ENCODE results near the gene LRRC8E.
"Not testable (repeated sequence)": the region's sequence is repeated elsewhere in the genome, so short reads cannot be mapped to it uniquely, and the experiment has no call there.

The LRRC8E gene

GRCh38 chr19:7930030-7930429, 41.7 kb downstream of the LRRC8E start:
- not testable (repeated sequence) for H3K27ac ChIP-seq (ENCODE audit: low read depth, low read length); H2AK5ac ChIP-seq (ENCODE audit: low read length); H4K12ac ChIP-seq (ENCODE audit: low read depth, low read length); H3K18ac ChIP-seq (ENCODE audit: low read length); H3K14ac ChIP-seq (ENCODE audit: low read length); H4K91ac ChIP-seq (ENCODE audit: low read depth, low read length); H3K79me2 ChIP-seq (ENCODE audit: control insufficient read depth, insufficient read depth, low read length, poor library complexity); H3K4me3 ChIP-seq (ENCODE audit: low read depth, low read length); H3K79me1 ChIP-seq (ENCODE audit: low read length); H2BK5ac ChIP-seq (ENCODE audit: low read depth, low read length, poor library complexity); H3K9ac ChIP-seq (ENCODE audit: low read length); H3K9me3 ChIP-seq (ENCODE audit: insufficient read depth, low read depth, low read length); H2BK120ac ChIP-seq (ENCODE audit: insufficient read depth, low read length, poor library complexity); H3K23ac ChIP-seq (ENCODE audit: low read length); H4K8ac ChIP-seq (ENCODE audit: low read depth, low read length); H2BK12ac ChIP-seq (ENCODE audit: low read length); H2AFZ ChIP-seq (ENCODE audit: insufficient read depth, low read length, poor library complexity); H3K4ac ChIP-seq (ENCODE audit: low read depth, low read length); H3K27me3 ChIP-seq (ENCODE audit: insufficient read depth, low read length); H3K4me2 ChIP-seq (ENCODE audit: low read length)
- peaks cover 49 to 53% of the 10 kb centered on the region in 2 experiments for H3K36me3 ChIP-seq (ENCODE audit: control insufficient read depth in 1 of 2, insufficient read depth in 2 of 2, low read length in 2 of 2)
- WGBS (ENCODE audit: extremely low coverage, insufficient coverage, insufficient read length): no CpG with 5 or more reads among the region's 11 CpGs
- DNase-seq: peak; percentile 64 to 70
- peaks cover 8 to 11% of the 10 kb centered on the region in 2 experiments for H3K4me1 ChIP-seq (ENCODE audit: control insufficient read depth in 1 of 2, insufficient read depth in 2 of 2, low read length in 2 of 2)

- Histone ChIP-seq H3K14ac (ENCODE audit: low read length) (no peak overlapping the region), H4K12ac (ENCODE audit: low read depth, low read length) (no peak overlapping the region), H2BK12ac (ENCODE audit: low read length) (no peak overlapping the region), H3K4me1 (ENCODE audit: control insufficient read depth in 1 of 2, insufficient read depth in 2 of 2, low read length in 2 of 2) (peaks cover 8 to 11% of the 10 kb centered on the region in 2 experiments), H3K4ac (ENCODE audit: low read depth, low read length) (no peak overlapping the region), H2BK120ac (ENCODE audit: insufficient read depth, low read length, poor library complexity) (no peak overlapping the region), H3K79me2 (ENCODE audit: control insufficient read depth, insufficient read depth, low read length, poor library complexity) (no peaks in the 10 kb centered on the region), H3K9me3 (ENCODE audit: insufficient read depth, low read depth, low read length) (no peaks in the 10 kb centered on the region), H3K27me3 (ENCODE audit: insufficient read depth, low read length) (no peaks in the 10 kb centered on the region), H3K9ac (ENCODE audit: low read length) (no peak overlapping the region), H4K91ac (ENCODE audit: low read depth, low read length) (no peak overlapping the region), H3K23ac (ENCODE audit: low read length) (no peak overlapping the region), H3K79me1 (ENCODE audit: low read length) (peaks cover 2% of the 10 kb centered on the region), H3K4me2 (ENCODE audit: low read length) (no peak overlapping the region), H2AK5ac (ENCODE audit: low read length) (no peak overlapping the region), H3K4me3 (ENCODE audit: low read depth, low read length) (no peak overlapping the region), H3K18ac (ENCODE audit: low read length) (no peak overlapping the region), H2BK5ac (ENCODE audit: low read depth, low read length, poor library complexity) (no peak overlapping the region), H2AFZ (ENCODE audit: insufficient read depth, low read length, poor library complexity) (no peak overlapping the region), H3K36me3 (ENCODE audit: control insufficient read depth in 1 of 2, insufficient read depth in 2 of 2, low read length in 2 of 2) (peaks cover 55 to 59% of the 10 kb centered on the region in 2 experiments), H3K27ac (ENCODE audit: low read depth, low read length) (no peak overlapping the region), H4K8ac (ENCODE audit: low read depth, low read length) (no peak overlapping the region)
- no CpG with 5 or more reads among the region's 7 CpGs for WGBS (ENCODE audit: extremely low coverage, insufficient coverage, insufficient read length)
- no peak for DNase-seq
Measured at GRCh38 chr19:7930765-7931164, 42.5 kb downstream of the LRRC8E start.

GRCh38 chr19:7931221-7932061, 43.1 kb downstream of the LRRC8E start:
- H2AK5ac ChIP-seq (ENCODE audit: low read length): no peak overlapping the region
- no peak overlapping the region for H3K14ac ChIP-seq (ENCODE audit: low read length)
- no peaks in the 10 kb centered on the region for H3K27me3 ChIP-seq (ENCODE audit: insufficient read depth, low read length)
- no peaks in the 10 kb centered on the region for H3K79me2 ChIP-seq (ENCODE audit: control insufficient read depth, insufficient read depth, low read length, poor library complexity)
- no peak overlapping the region for H3K4me2 ChIP-seq (ENCODE audit: low read length)
- no peaks in the 10 kb centered on the region for H3K79me1 ChIP-seq (ENCODE audit: low read length)
- H3K9me3 ChIP-seq (ENCODE audit: insufficient read depth, low read depth, low read length): no peaks in the 10 kb centered on the region
- H3K4me3 ChIP-seq (ENCODE audit: low read depth, low read length): no peak overlapping the region
- H3K4ac ChIP-seq (ENCODE audit: low read depth, low read length): no peak overlapping the region
- no peak overlapping the region for H3K27ac ChIP-seq (ENCODE audit: low read depth, low read length)
- H2AFZ ChIP-seq (ENCODE audit: insufficient read depth, low read length, poor library complexity): no peak overlapping the region
- peaks cover 59 to 65% of the 10 kb centered on the region in 2 experiments for H3K36me3 ChIP-seq (ENCODE audit: control insufficient read depth in 1 of 2, insufficient read depth in 2 of 2, low read length in 2 of 2)
- H4K91ac ChIP-seq (ENCODE audit: low read depth, low read length): no peak overlapping the region
- no peak overlapping the region for H2BK120ac ChIP-seq (ENCODE audit: insufficient read depth, low read length, poor library complexity)
- no peak overlapping the region for H4K12ac ChIP-seq (ENCODE audit: low read depth, low read length)
- H3K9ac ChIP-seq (ENCODE audit: low read length): no peak overlapping the region
- no peak overlapping the region for H2BK5ac ChIP-seq (ENCODE audit: low read depth, low read length, poor library complexity)
- H3K23ac ChIP-seq (ENCODE audit: low read length): no peak overlapping the region
- DNase-seq: no peak
- H2BK12ac ChIP-seq (ENCODE audit: low read length): no peak overlapping the region
- H4K8ac ChIP-seq (ENCODE audit: low read depth, low read length): no peak overlapping the region
- H3K18ac ChIP-seq (ENCODE audit: low read length): no peak overlapping the region
- no CpG with 5 or more reads among the region's 36 CpGs for WGBS (ENCODE audit: extremely low coverage, insufficient coverage, insufficient read length)
- peaks cover 5 to 8% of the 10 kb centered on the region in 2 experiments for H3K4me1 ChIP-seq (ENCODE audit: control insufficient read depth in 1 of 2, insufficient read depth in 2 of 2, low read length in 2 of 2)

- H3K14ac ChIP-seq (ENCODE audit: low read length): no peak overlapping the region
- H4K8ac ChIP-seq (ENCODE audit: low read depth, low read length): no peak overlapping the region
- H3K36me3 ChIP-seq (ENCODE audit: control insufficient read depth in 1 of 2, insufficient read depth in 2 of 2, low read length in 2 of 2): peaks cover 64 to 69% of the 10 kb centered on the region in 2 experiments
- H3K27me3 ChIP-seq (ENCODE audit: insufficient read depth, low read length): no peaks in the 10 kb centered on the region
- no peak overlapping the region for H2BK12ac ChIP-seq (ENCODE audit: low read length)
- H3K79me2 ChIP-seq (ENCODE audit: control insufficient read depth, insufficient read depth, low read length, poor library complexity): no peaks in the 10 kb centered on the region
- H3K4me1 ChIP-seq (ENCODE audit: control insufficient read depth in 1 of 2, insufficient read depth in 2 of 2, low read length in 2 of 2): peaks cover 5 to 7% of the 10 kb centered on the region in 2 experiments
- no peak overlapping the region for H3K4me3 ChIP-seq (ENCODE audit: low read depth, low read length)
- no peak overlapping the region for H4K12ac ChIP-seq (ENCODE audit: low read depth, low read length)
- no peak overlapping the region for H2AFZ ChIP-seq (ENCODE audit: insufficient read depth, low read length, poor library complexity)
- H3K23ac ChIP-seq (ENCODE audit: low read length): no peak overlapping the region
- no peak overlapping the region for H2BK5ac ChIP-seq (ENCODE audit: low read depth, low read length, poor library complexity)
- WGBS (ENCODE audit: extremely low coverage, insufficient coverage, insufficient read length): no CpG with 5 or more reads among the region's 32 CpGs
- no peak overlapping the region for H4K91ac ChIP-seq (ENCODE audit: low read depth, low read length)
- no peak overlapping the region for H3K18ac ChIP-seq (ENCODE audit: low read length)
- H3K79me1 ChIP-seq (ENCODE audit: low read length): no peaks in the 10 kb centered on the region
- no peak overlapping the region for H2BK120ac ChIP-seq (ENCODE audit: insufficient read depth, low read length, poor library complexity)
- no peak overlapping the region for H3K4ac ChIP-seq (ENCODE audit: low read depth, low read length)
- no peak overlapping the region for H3K27ac ChIP-seq (ENCODE audit: low read depth, low read length)
- DNase-seq: no peak
- no peak overlapping the region for H3K4me2 ChIP-seq (ENCODE audit: low read length)
- no peaks in the 10 kb centered on the region for H3K9me3 ChIP-seq (ENCODE audit: insufficient read depth, low read depth, low read length)
- no peak overlapping the region for H2AK5ac ChIP-seq (ENCODE audit: low read length)
- H3K9ac ChIP-seq (ENCODE audit: low read length): no peak overlapping the region
Measured at GRCh38 chr19:7932276-7932929, 44.1 kb downstream of the LRRC8E start.

Measured in trophoblast cell (in vitro differentiated cells and primary cell).